GM23338 (cell line): ENCODE data around the gene EHD2.
"Not testable (repeated sequence)": the region's sequence is repeated elsewhere in the genome, so short reads cannot be mapped to it uniquely, and the experiment has no call there.

Experiments
- EZH2 ChIP-seq: fragments of 200-600 bp; sonication (generic); IDR thresholded peaks from one replicate; pipeline ENCODE4 v1.8.0; 2017; ENCODE audit warnings: antibody characterized with exemption, mild to moderate bottlenecking, low read depth; ENCODE audit not compliant: unreplicated experiment
- TF ChIP-seq, protein P1 (sequence below): IDR thresholded peaks from one replicate; pipeline ENCODE4 v1.6.1; 2018; ENCODE audit warnings: antibody characterized with exemption; ENCODE audit not compliant: unreplicated experiment

DNA sequence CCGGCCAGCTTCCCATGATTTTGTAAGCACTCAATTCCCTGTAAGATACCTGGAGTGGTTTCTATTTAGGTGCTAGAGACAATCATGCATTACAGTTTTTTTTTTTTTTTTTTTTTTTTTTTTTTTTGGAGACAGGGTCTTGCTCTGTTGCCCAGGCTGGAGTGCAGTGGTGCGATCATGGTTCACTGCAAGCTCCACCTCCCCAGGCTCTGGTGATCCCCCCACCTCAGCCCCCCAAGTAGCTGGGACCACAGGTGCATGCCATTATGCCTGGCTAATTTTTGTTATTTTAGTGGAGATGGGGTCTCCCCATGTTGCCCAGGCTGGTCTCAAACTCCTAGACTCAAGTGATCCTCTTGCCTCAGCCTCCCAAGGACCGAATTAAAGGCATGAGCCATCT, 51.5 kb downstream of the EHD2 start:
- TF ChIP-seq, protein P1, sequence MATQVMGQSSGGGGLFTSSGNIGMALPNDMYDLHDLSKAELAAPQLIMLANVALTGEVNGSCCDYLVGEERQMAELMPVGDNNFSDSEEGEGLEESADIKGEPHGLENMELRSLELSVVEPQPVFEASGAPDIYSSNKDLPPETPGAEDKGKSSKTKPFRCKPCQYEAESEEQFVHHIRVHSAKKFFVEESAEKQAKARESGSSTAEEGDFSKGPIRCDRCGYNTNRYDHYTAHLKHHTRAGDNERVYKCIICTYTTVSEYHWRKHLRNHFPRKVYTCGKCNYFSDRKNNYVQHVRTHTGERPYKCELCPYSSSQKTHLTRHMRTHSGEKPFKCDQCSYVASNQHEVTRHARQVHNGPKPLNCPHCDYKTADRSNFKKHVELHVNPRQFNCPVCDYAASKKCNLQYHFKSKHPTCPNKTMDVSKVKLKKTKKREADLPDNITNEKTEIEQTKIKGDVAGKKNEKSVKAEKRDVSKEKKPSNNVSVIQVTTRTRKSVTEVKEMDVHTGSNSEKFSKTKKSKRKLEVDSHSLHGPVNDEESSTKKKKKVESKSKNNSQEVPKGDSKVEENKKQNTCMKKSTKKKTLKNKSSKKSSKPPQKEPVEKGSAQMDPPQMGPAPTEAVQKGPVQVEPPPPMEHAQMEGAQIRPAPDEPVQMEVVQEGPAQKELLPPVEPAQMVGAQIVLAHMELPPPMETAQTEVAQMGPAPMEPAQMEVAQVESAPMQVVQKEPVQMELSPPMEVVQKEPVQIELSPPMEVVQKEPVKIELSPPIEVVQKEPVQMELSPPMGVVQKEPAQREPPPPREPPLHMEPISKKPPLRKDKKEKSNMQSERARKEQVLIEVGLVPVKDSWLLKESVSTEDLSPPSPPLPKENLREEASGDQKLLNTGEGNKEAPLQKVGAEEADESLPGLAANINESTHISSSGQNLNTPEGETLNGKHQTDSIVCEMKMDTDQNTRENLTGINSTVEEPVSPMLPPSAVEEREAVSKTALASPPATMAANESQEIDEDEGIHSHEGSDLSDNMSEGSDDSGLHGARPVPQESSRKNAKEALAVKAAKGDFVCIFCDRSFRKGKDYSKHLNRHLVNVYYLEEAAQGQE = not testable (repeated sequence)
- not testable (repeated sequence) for TF ChIP-seq EZH2
